SK-N-SH (cell line): Measurements from ENCODE around the gene PRIM1. TPM values are rescaled to one million over a fixed set of nuclear protein-coding genes. Genes with fewer than 3 reads are reported as not detected.
A peak's percentile ranks its signal among the peaks of the same experiment; 100 is the strongest.

Source experiments
- CTCF ChIA-PET: fragments of 300-600, 350-600 bp; formaldehyde crosslinking; extraction: SDS; loops from one replicate; lab custom pipeline; 2021; lab: Yijun Ruan, JAX
- POLR2A ChIA-PET: fragments of 350-600 bp; sonication (Branson Sonifier 250); formaldehyde crosslinking; extraction: SDS; loops from one replicate; lab custom pipeline; 2020; ENCODE audit warnings: antibody characterized with exemption, inconsistent platforms; lab: Yijun Ruan, JAX
- DNase-seq: peaks from one replicate; pipeline ENCODE4 v3.0.0; 2012
- H2AFZ ChIP-seq: fragments of 200-600 bp; sonication (generic); 2 replicates; pipeline ENCODE4 v1.8.1; 2016; ENCODE audit warnings: antibody characterized with exemption, mild to moderate bottlenecking, low read depth
- H3F3A ChIP-seq: fragments of 200-600 bp; sonication (generic); replicated peaks from 2 replicates; pipeline ENCODE3; 2016; ENCODE audit warnings: antibody characterized with exemption, mild to moderate bottlenecking; ENCODE audit not compliant: insufficient read depth
- H3K27ac ChIP-seq, 2 experiments: fragments of 200-500 bp in 1 of 2; fragments of 200-600 bp in 1 of 2; sonication (Bioruptor generic) in 1 of 2; sonication (generic), shearing (Covaris generic) in 1 of 2; 2 replicates each; pipeline versions ENCODE4 v1.5.1 to v1.6.1; 2014 to 2016; ENCODE audit warnings: low read depth in 2 of 2, inconsistent platforms in 1 of 2, low read length in 1 of 2, mild to moderate bottlenecking in 1 of 2, mixed read lengths in 1 of 2
- H3K27me3 ChIP-seq: fragments of 200-600 bp; sonication (generic), shearing (Covaris generic); 2 replicates; pipeline ENCODE4 v1.6.1; 2016; ENCODE audit warnings: mixed run types; ENCODE audit not compliant: insufficient read depth
- H3K36me3 ChIP-seq, 2 experiments: fragments of 200-500 bp in 1 of 2; fragments of 200-600 bp in 1 of 2; sonication (Bioruptor generic) in 1 of 2; sonication (generic) in 1 of 2; replicated peaks in 1 of 2; 2 replicates each; pipeline versions ENCODE3 to v1.5.1; 2014 to 2016; ENCODE audit warnings: low read length in 1 of 2, mild to moderate bottlenecking in 1 of 2; ENCODE audit not compliant: insufficient read depth in 2 of 2, control insufficient read depth in 1 of 2
- H3K4me1 ChIP-seq, 2 experiments: fragments of 200-500 bp in 1 of 2; fragments of 200-600 bp in 1 of 2; sonication (Bioruptor generic) in 1 of 2; sonication (generic), shearing (Covaris generic) in 1 of 2; 2 replicates each; pipeline versions ENCODE4 v1.5.1 to v1.6.1; 2014 to 2016; ENCODE audit warnings: low read depth in 1 of 2, low read length in 1 of 2, mixed run types in 1 of 2; ENCODE audit not compliant: insufficient read depth in 2 of 2, control insufficient read depth in 1 of 2
- H3K4me2 ChIP-seq: fragments of 200-600 bp; sonication (generic), shearing (Covaris generic); 2 replicates; pipeline ENCODE4 v1.6.1; 2017; ENCODE audit warnings: mixed run types
- H3K4me3 ChIP-seq, 2 experiments: fragments of 200-500 bp in 1 of 2; fragments of 200-600 bp in 1 of 2; sonication (Bioruptor generic) in 1 of 2; sonication (generic), shearing (Covaris generic) in 1 of 2; 2 replicates each; pipeline versions ENCODE4 v1.5.1 to v1.8.1; 2014 to 2016; ENCODE audit warnings: low read depth in 2 of 2, inconsistent platforms in 1 of 2, low read length in 1 of 2, mild to moderate bottlenecking in 1 of 2, mixed read lengths in 1 of 2, moderate library complexity in 1 of 2
- H3K79me2 ChIP-seq: fragments of 200-600 bp; sonication (generic); 2 replicates; pipeline ENCODE4 v1.8.1; 2017; ENCODE audit warnings: mild to moderate bottlenecking; ENCODE audit not compliant: insufficient read depth
- H3K9ac ChIP-seq: fragments of 200-600 bp; sonication (generic); 2 replicates; pipeline ENCODE4 v1.6.1; 2017; ENCODE audit warnings: mixed run types
- H3K9me2 ChIP-seq: fragments of 200-600 bp; sonication (generic); 2 replicates; pipeline ENCODE4 v1.6.1; 2017; ENCODE audit warnings: mixed run types
- H3K9me3 ChIP-seq: fragments of 200-600 bp; sonication (generic); 2 replicates; pipeline ENCODE4 v1.6.1; 2017; ENCODE audit warnings: mixed run types, mild to moderate bottlenecking, moderate library complexity
- H4K20me1 ChIP-seq: fragments of 200-600 bp; sonication (generic); 2 replicates; pipeline ENCODE4 v1.6.1; 2017; ENCODE audit warnings: mild to moderate bottlenecking, mixed run types; ENCODE audit not compliant: insufficient read depth
- CHD2 ChIP-seq: fragments of 150-350 bp; IDR thresholded peaks from 2 replicates; pipeline ENCODE4 v1.6.1; 2018; ENCODE audit warnings: low read length; ENCODE audit not compliant: partially characterized antibody
- ELF1 ChIP-seq: IDR thresholded peaks from 2 replicates; pipeline ENCODE4 v1.4.0; 2012
- EP300 ChIP-seq, 2 experiments: IDR thresholded peaks; 2 replicates each; pipeline versions ENCODE4 v1.4.0 to v1.6.1; 2012; ENCODE audit warnings: borderline replicate concordance in 1 of 2, low read depth in 1 of 2, low read length in 1 of 2
- EZH2phosphoT487 ChIP-seq: fragments of 200-600 bp; sonication (generic); IDR thresholded peaks from 2 replicates; pipeline ENCODE4 v1.6.1; 2017; ENCODE audit warnings: low read depth, mixed run types, mild to moderate bottlenecking, antibody characterized with exemption, moderate library complexity, borderline replicate concordance
- FOSL2 ChIP-seq: IDR thresholded peaks from 2 replicates; pipeline ENCODE4 v1.4.0; 2012; ENCODE audit warnings: low read depth, mild to moderate bottlenecking, moderate library complexity, borderline replicate concordance
- FOXJ3 ChIP-seq: sonication (generic); formaldehyde crosslinking; IDR thresholded peaks from 2 replicates; pipeline ENCODE4 v1.5.1; 2020; ENCODE audit warnings: mild to moderate bottlenecking, missing genetic modification reagents
- FOXM1 ChIP-seq: IDR thresholded peaks from 2 replicates; pipeline ENCODE4 v1.4.0; 2012; ENCODE audit warnings: low read depth, mild to moderate bottlenecking
- GATA2 ChIP-seq: sonication (generic); formaldehyde crosslinking; IDR thresholded peaks from 2 replicates; pipeline ENCODE4 v1.5.0; 2020; ENCODE audit warnings: mild to moderate bottlenecking, missing genetic modification reagents
- IRF3 ChIP-seq: fragments of 150-350 bp; IDR thresholded peaks from 2 replicates; pipeline ENCODE4 v1.6.1; 2016; ENCODE audit warnings: mild to moderate bottlenecking, low read depth, low read length
- JUND ChIP-seq: IDR thresholded peaks from 2 replicates; pipeline ENCODE4 v1.4.0; 2012
- MAX ChIP-seq: IDR thresholded peaks from 2 replicates; pipeline ENCODE4 v1.4.0; 2012; ENCODE audit warnings: low read depth
- MEF2A ChIP-seq: IDR thresholded peaks from 2 replicates; pipeline ENCODE4 v1.4.0; 2012; ENCODE audit warnings: low read depth, borderline replicate concordance
- NFIC ChIP-seq: IDR thresholded peaks from 2 replicates; pipeline ENCODE4 v1.4.0; 2012; ENCODE audit warnings: borderline replicate concordance
- NRF1 ChIP-seq: IDR thresholded peaks from 2 replicates; pipeline ENCODE4 v1.6.1; 2012; ENCODE audit warnings: low read depth, mild to moderate bottlenecking, low read length
- PBX3 ChIP-seq: IDR thresholded peaks from 2 replicates; pipeline ENCODE4; 2012
- POLR2AphosphoS5 ChIP-seq: IDR thresholded peaks from 2 replicates; pipeline ENCODE4 v1.6.1; 2012; ENCODE audit warnings: low read depth, low read length
- RCOR1 ChIP-seq: fragments of 150-350 bp; IDR thresholded peaks from 2 replicates; pipeline ENCODE4 v1.6.1; 2017; ENCODE audit warnings: antibody characterized with exemption, low read length
- RFX5 ChIP-seq: IDR thresholded peaks from 2 replicates; pipeline ENCODE4 v1.6.1; 2012; ENCODE audit warnings: mild to moderate bottlenecking, improper control_type of control experiment, low read length
- TAF1 ChIP-seq: IDR thresholded peaks from 2 replicates; pipeline ENCODE4 v1.6.1; 2012; ENCODE audit warnings: low read depth, mild to moderate bottlenecking, low read length, moderate library complexity, borderline replicate concordance
- TCF12 ChIP-seq: IDR thresholded peaks from 2 replicates; pipeline ENCODE4 v1.4.0; 2012
- USF1 ChIP-seq: IDR thresholded peaks from 2 replicates; pipeline ENCODE4 v1.4.0; 2012; ENCODE audit warnings: low read depth, borderline replicate concordance
- WGBS: methylation state at CpG from one replicate; pipeline ENCODE4 v1.1.6; 2017; ENCODE audit warnings: low lambda C conversion rate; 5-methylcytosine and 5-hydroxymethylcytosine counted together
- polyA plus RNA-seq, 3 experiments: library from polyadenylated mRNA; depleted of rRNA; stranded (reverse); fragments of >200 nt; gene quantifications; 2 replicates each; pipeline ENCODE4 v1.2.3, GENCODE V29; 2012

Gene PRIM1
- polyA plus RNA-seq, 1 of the 3 experiments (the other 2 are of a cell fraction): 10.9 TPM

GRCh38 chr12:56684745-56685359 lies 67.3 kb downstream of the PRIM1 start:
- POLR2A ChIA-PET: interaction anchor here (0.6 kb wide), 1 partner anchor 39 kb away, joined by 3 read pairs; no protein-coding TSS in a partner anchor

GRCh38 chr12:56682323-56682722 lies 69.8 kb downstream of the PRIM1 start:
- H3K9ac ChIP-seq: no peak overlapping the region
- no peak for DNase-seq
- peaks cover 2 to 12% of the 10 kb centered on the region in 2 experiments; a peak in 2 of 4 replicates for H3K4me1 ChIP-seq
- H3K27ac ChIP-seq: no peak overlapping the region
- no peak overlapping the region for H3K4me2 ChIP-seq
- H3K9me3 ChIP-seq: no peaks in the 10 kb centered on the region
- H3K36me3 ChIP-seq: peaks cover 0 to 35% of the 10 kb centered on the region in 2 experiments
- peaks cover 35% of the 10 kb centered on the region for H3F3A ChIP-seq
- no peak overlapping the region for H2AFZ ChIP-seq
- peaks cover 99% of the 10 kb centered on the region for H4K20me1 ChIP-seq
- no peaks in the 10 kb centered on the region for H3K9me2 ChIP-seq
- ChIA-PET CTCF (no interaction called here), POLR2A (no interaction called here)
- no peaks in the 10 kb centered on the region for H3K27me3 ChIP-seq
- no peak overlapping the region for H3K4me3 ChIP-seq
- TF ChIP-seq PBX3 (no peak), USF1 (no peak), MAX (no peak), RFX5 (no peak), FOXJ3 (CRISPR knock-in tag) (no peak), RCOR1 (no peak), CHD2 (no peak), FOSL2 (no peak), POLR2AphosphoS5 (no peak)
- peaks cover 100% of the 10 kb centered on the region for H3K79me2 ChIP-seq
- 98% methylated on average over 6 of the region's 6 CpGs for WGBS

More at GRCh38 chr12:56684745-56685359, 67.3 kb downstream of the PRIM1 start:
- Histone ChIP-seq H3K4me3 (peak overlapping the region; percentile 22 to 57; a peak in 3 of 4 replicates), H3K27me3 (no peaks in the 10 kb centered on the region), H3K9me3 (no peaks in the 10 kb centered on the region), H3F3A (peaks cover 41% of the 10 kb centered on the region), H3K4me2 (peak overlapping the region; percentile 100), H3K36me3 (peaks cover 0 to 24% of the 10 kb centered on the region in 2 experiments), H2AFZ (no peak overlapping the region), H3K79me2 (peaks cover 87% of the 10 kb centered on the region), H3K9ac (peak overlapping the region; percentile 51; the same call in 1 of the 2 replicates), H3K4me1 (peaks cover 10 to 20% of the 10 kb centered on the region in 2 experiments; a peak in 3 of 4 replicates), H3K27ac (peak overlapping the region; percentile 8 to 98; a peak in 3 of 4 replicates), H3K9me2 (no peaks in the 10 kb centered on the region), H4K20me1 (peaks cover 75% of the 10 kb centered on the region)
- CTCF ChIA-PET: interaction anchor here (0.7 to 1.5 kb wide), 3 partner anchors 25 to 56 kb away, joined by 3 to 4 read pairs (median 3); no protein-coding TSS in a partner anchor
- no peak for DNase-seq
- WGBS: 36% methylated on average over 8 of the region's 8 CpGs
- no peak for TF ChIP-seq NFIC
- no peak for TF ChIP-seq TAF1
- no peak for TF ChIP-seq ELF1
- no peak for TF ChIP-seq GATA2 (CRISPR knock-in tag)
- TF ChIP-seq JUND: no peak
- no peak for TF ChIP-seq EZH2phosphoT487
- no peak for TF ChIP-seq PBX3
- no peak for TF ChIP-seq IRF3
- no peak for TF ChIP-seq NRF1
- TF ChIP-seq FOXM1: no peak
- TF ChIP-seq USF1: no peak
- TF ChIP-seq MEF2A: no peak
- no peak for TF ChIP-seq EP300 (IDR thresholded peaks at IDR 0.05; ENCODE audit: borderline replicate concordance in 1 of 2, low read depth in 1 of 2, low read length in 1 of 2)
- no peak for TF ChIP-seq TCF12
